ENCODE measurements around the gene METTL2B. TPM values are rescaled to one million over a fixed set of nuclear protein-coding genes. Genes with fewer than 3 reads are reported as not detected.

METTL2B gene
- total and polyA plus RNA-seq, 2 of the 13 experiments (the other 11 are each of a cell fraction or from before 2014, with no cell fraction given), result 15.5 to 33.1 TPM

GRCh38 chr7:128448751-128449302, 27.7 kb upstream of the METTL2B start:
- Histone ChIP-seq H4K20me1 (ENCODE audit: insufficient read depth, low read length) (no peaks in the 10 kb centered on the region), H3K9ac (ENCODE audit: insufficient read depth, low read depth, low read length) (no peak overlapping the region), H3K27ac (ENCODE audit: extremely low read length, insufficient read depth, low read length) (no peak overlapping the region), H3K4me3 (replicated peaks in 1 of 3; ENCODE audit: insufficient read depth in 1 of 3, low read depth in 2 of 3, low read length in 3 of 3) (no peak overlapping the region), H3K36me3 (replicated peaks in 1 of 2; ENCODE audit: control insufficient read depth in 1 of 2, insufficient read depth in 2 of 2, low read length in 2 of 2) (no peaks in the 10 kb centered on the region), H3K27me3 (ENCODE audit: control insufficient read depth in 1 of 2, insufficient read depth in 2 of 2, low read length in 2 of 2) (peaks cover 0 to 16% of the 10 kb centered on the region in 2 experiments; a peak in 3 of 5 replicates), H3K4me2 (ENCODE audit: low read depth, low read length) (no peak overlapping the region), H3K4me1 (ENCODE audit: insufficient read depth, low read length) (peaks cover 35% of the 10 kb centered on the region), H3K9me3 (ENCODE audit: low read length) (no peaks in the 10 kb centered on the region), H2AFZ (ENCODE audit: low read length) (no peak overlapping the region), H3K79me2 (ENCODE audit: insufficient read depth, low read length) (no peaks in the 10 kb centered on the region)
- TF ChIP-seq SP1 (IDR thresholded peaks at IDR 0.05), result no peak
- no peak for TF ChIP-seq SP1 (CRISPR knock-in tag; IDR thresholded peaks at IDR 0.05)
- TF ChIP-seq TFE3 (CRISPR knock-in tag; IDR thresholded peaks at IDR 0.05), result no peak
- no peak for TF ChIP-seq MATR3 (CRISPR knock-in tag; IDR thresholded peaks at IDR 0.05)
- no peak for TF ChIP-seq TRIM22 (IDR thresholded peaks at IDR 0.05)
- no peak for TF ChIP-seq EHMT2 (IDR thresholded peaks at IDR 0.05; ENCODE audit: borderline replicate concordance, low read depth, low read length)
- TF ChIP-seq ZBTB8A (CRISPR knock-in tag; IDR thresholded peaks at IDR 0.05; ENCODE audit: borderline replicate concordance, low read depth), result no peak
- TF ChIP-seq ZNF790 (CRISPR knock-in tag; IDR thresholded peaks at IDR 0.05; ENCODE audit: borderline replicate concordance), result no peak
- BruUV-seq (replicated peaks), result no TSS peak
- intact Hi-C loops (cut with micrococcal nuclease; ENCODE audit: unreplicated experiment) (no loop called here), in situ Hi-C loops (cut with HindIII; ENCODE audit: extremely low pct_ligation_motif_present, low pct_unique_long_range_greater_than_20kb) (loop anchor here (25.0 kb wide), 1 partner anchor 438 kb away; no protein-coding TSS in a partner anchor)
- WGBS (ENCODE audit: low lambda C conversion rate), result 68% methylated on average over 6 of the region's 6 CpGs
- FAIRE-seq (no peak), DNase-seq (ENCODE audit: low spot score) (no peak), ATAC-seq (no peak)
- POLR2A ChIA-PET, result no interaction called here
- CTCF ChIA-PET (ENCODE audit: low intra/inter-chr PET ratio, low total read pairs), result no interaction called here
